ENCODE measurements around the gene CALB2.
"Not testable (repeated sequence)": the region's sequence is repeated elsewhere in the genome, so short reads cannot be mapped to it uniquely, and the experiment has no call there.

The CALB2 gene

GRCh38 chr16:71358464-71358998 is at the start of gene CALB2:
CALB2 (plus strand) TSS chr16:71358723; CDS start chr16:71358793, 70 bp downstream.
- peak; percentile 26 for DNase-seq (ENCODE audit: low read depth)

DNA sequence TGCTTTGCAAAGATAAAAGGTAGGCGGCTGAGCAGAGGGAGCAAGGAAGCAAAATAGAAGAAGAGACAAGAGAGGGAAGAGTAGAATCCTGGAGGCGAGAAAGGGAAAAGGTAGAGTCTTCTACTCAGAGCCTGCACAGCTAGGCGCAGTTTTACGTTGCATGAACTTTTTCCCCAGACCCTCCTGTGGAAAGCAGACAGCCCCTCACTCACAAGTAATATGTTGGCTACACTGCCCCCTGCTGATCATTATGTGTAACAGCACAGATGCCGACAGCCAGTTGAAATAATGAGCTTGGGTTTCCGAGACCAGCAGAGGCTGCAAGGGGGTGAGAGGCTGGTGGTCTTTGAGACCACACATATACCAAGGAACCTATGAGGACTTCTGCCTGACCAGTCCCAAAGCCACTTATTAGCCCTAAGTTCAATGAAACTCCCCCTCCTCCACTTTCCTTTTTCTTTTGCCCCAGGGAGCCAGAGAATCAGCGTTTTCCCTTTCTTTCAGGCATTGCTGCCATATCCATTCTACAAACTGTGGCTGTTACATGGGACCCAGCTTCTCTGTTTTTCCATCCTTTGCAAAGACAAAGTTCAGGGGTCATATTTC is 46.9 kb upstream of the CALB2 start:
- DNase-seq (ENCODE audit: low read depth): peak; percentile 4

- not testable (repeated sequence) for DNase-seq (ENCODE audit: low read depth)
These were observed 44.9 kb upstream of the CALB2 start for GRCh38 chr16:71313591-71313990.

- no peak for DNase-seq (ENCODE audit: low read depth)
These were observed 43.3 kb upstream of the CALB2 start for GRCh38 chr16:71315269-71315668.

DNA sequence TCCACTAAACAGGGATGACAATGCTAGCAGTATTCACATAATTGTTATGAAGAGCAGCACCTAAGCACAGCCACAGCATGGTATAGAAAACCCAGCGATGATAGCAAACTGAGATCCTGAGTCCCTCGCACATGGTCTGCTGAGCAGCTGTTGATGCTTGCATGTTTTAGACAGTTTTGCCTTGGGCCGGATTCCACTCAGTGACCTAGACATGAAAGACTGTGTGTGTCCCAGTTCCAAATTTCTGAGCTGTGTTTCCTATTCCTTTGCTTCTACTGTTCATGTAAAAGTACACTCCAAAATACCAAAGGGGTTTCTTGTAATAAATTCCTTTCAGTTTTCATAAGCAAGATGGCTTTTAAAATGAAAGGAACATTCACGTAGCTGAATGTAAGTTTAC is 38.5 kb upstream of the CALB2 start:
- DNase-seq (ENCODE audit: low read depth): no peak

DNA sequence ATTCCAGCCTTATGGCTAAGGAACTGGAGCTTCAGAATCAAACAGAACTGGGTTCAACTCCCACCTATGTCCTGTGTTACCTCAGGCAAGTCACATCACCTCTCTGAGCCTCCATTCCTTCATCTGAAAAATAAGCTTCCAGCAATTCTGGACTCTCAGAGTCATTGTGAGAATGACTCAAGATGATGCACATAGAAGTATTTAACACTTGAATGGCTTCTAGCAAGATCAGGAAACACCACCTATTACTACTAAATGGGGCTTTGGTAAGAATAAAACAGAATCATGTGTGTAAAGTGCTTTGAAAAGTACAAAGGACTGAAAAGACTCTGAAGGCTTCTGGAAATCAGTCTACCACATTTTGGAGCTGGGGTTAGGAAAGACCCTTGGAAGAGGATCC is 30.8 kb upstream of the CALB2 start:
- no peak for DNase-seq (ENCODE audit: low read depth)

- DNase-seq (ENCODE audit: low read depth): no peak
These were observed 30.4 kb upstream of the CALB2 start for GRCh38 chr16:71328151-71328550.

- no peak for DNase-seq (ENCODE audit: low read depth)
These were observed 20.9 kb upstream of the CALB2 start for GRCh38 chr16:71337631-71338030.

GRCh38 chr16:71338193-71338592 is 20.3 kb upstream of the CALB2 start:
- DNase-seq (ENCODE audit: low read depth): peak; percentile 24

DNA sequence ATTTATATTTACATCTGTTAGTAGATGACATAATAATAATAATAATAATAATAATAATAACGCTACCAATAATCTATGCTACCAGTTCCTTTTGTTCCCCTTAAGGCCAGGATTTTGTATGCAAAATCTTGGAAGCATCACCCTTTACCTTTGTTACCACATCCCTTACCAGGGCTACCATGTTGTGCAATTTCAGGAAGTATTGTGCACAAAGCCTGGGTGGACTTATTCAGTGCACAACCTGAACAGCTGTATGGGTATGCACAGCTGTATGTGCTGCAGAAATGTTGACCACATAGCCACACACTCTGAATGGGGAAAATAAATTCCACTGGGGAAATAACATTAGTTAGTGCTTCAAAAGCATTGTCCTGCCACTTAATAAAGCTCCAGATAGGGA is 19.9 kb upstream of the CALB2 start:
- DNase-seq (ENCODE audit: low read depth): no peak

DNA sequence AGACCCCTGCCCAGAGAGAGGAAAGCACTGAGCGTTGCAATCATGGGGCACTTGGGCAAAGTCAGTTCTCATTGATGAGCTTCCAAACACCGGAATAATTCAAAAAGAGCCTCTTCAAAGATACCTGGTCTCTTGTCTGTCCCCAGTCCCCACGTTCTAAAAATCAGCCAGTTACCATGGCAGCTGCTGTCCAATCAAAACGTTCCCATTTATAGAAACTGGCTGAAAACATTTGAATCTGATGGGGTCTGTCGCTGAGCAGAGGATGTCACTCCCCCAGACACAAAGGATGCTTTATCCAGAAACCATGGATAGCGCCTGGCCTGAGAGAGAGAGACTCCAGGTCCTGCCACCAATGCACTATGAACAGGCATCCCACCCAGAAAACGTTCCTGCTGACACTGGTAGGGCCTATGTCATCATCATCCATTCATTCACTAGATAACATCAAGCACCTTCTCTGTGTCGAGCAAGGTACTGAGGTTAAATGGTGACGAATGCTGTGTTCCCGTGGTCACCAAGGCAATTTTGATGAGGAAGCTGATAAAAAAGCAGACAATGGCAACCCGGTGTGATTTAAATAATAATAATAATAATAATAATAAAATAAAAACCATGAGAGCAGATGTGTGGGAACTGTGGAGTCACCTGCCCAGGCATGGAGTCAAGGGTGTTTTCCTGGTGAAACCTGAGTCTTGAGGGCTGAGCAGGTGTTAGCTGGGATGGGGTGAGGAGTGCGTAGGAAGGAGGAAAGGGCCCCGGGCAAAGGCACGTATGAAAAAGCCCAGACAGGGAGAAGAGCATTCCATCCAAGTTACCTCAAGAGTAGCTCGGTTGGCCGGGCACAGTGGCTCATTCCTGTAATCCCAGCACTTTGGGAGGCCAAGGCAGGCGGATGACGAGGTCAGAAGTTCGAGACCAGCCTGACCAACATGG is 19.0 kb upstream of the CALB2 start:
- no peak for DNase-seq (ENCODE audit: low read depth)

DNA sequence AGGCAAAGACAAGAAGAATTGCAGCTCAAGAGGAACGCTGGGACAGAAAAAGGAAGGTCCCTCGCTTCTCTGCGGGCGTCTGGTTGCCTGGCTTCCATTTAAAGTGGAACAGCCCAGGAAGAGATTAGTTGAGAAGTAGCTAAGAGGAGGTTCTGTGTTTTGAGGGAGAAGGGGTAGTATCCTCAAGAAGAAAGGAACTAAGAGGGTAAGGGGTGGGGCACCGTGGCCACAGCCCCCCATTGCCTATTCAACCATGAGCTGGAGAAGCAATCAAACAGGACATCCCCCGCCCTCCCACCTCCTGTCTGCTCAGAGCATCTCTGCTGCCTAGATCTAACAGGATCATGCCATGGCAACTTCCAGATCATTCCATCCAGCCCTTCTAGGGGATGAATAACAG is 18.1 kb upstream of the CALB2 start:
- no peak for DNase-seq (ENCODE audit: low read depth)

GRCh38 chr16:71341881-71342280 is 16.6 kb upstream of the CALB2 start:
- no peak for DNase-seq (ENCODE audit: low read depth)

GRCh38 chr16:71343078-71343477 is 15.4 kb upstream of the CALB2 start:
- no peak for DNase-seq (ENCODE audit: low read depth)

DNA sequence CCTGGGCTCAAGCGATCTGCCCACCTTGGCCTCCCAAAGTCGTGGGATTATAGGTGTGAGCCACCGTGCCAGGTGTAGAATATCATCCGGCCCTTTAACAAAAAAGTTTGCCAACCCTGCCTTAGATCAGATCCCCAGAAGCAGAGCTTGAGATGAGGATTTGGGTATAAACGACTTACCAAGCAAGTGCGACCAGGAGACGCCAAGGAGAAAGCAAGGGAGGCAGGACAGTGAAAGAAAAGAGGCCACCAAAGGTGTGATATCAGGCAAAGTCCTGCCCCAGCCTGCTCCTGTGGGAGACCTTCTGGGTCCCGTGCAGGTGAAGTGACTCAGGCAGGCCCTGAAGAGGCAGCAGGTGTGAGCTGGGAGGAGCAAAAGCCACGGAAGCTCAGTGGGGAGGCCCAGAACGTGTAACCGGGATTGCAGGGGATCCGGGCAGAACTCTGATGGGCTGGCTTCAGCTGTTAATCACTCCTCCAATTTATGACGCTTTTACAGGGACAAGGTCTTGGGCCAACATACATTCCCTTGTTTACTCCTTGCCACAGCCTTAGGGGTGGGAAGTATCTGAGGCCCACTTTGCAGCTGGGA is 14.1 kb upstream of the CALB2 start:
- no peak for DNase-seq (ENCODE audit: low read depth)

DNA sequence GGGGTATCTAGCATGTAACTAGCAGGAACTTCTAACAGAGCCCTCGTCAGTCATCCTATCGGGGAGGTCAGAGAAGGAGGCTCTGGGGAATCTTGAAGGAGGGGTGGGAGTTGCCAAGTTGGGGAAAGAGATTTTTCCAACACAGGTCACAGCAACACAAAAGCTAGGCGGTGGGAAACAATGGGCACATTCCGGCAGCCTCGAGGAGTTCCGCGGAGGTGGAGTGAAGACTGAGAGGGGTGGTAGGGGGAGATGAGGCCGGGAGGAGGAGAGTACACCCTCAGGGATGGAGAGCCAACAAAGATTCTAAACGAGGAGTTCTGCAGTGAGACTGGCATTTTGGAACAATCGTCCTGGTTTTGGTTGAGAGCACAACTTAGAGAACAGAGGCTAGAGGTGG is 13.5 kb upstream of the CALB2 start:
- DNase-seq (ENCODE audit: low read depth): no peak

- no peak for DNase-seq (ENCODE audit: low read depth)
These were observed 11.4 kb upstream of the CALB2 start for GRCh38 chr16:71347146-71347545.

GRCh38 chr16:71348262-71349085 is 10.0 kb upstream of the CALB2 start:
- no peak for DNase-seq (ENCODE audit: low read depth)

DNA sequence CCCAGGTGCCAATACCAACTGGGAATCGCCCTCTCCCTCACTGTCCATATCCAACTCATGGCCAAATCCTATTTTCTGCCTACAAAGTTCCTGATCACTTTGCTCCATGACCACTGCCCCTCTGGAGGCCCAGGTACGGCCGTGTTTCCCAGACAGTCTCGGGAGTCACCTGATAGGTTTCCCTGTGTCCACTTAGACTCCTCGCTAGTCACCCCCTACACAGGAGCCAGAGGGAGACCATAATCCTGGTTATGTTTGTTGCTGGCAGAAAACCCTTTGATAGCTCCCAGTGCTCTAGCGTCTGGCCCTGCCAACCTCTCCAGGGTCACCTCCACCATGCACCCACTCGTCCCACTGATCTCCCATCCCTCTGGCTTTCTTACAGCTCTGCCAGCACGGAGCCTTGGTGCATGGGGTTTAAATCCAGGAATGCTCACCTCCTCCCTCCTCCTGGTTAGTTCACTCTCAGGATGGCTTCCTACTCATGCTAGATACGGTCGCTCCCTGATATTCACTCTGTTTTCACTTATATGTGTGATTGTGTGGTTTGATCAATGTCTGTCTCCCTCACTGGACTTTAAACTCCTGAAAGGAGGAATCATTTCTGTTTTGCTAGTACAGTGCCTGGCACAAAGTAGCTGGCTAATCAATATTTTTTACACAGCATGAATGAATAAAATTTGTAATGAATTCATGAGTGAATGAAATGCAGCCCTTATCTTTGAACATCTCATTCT is 7.5 kb upstream of the CALB2 start:
- no peak for DNase-seq (ENCODE audit: low read depth)

DNA sequence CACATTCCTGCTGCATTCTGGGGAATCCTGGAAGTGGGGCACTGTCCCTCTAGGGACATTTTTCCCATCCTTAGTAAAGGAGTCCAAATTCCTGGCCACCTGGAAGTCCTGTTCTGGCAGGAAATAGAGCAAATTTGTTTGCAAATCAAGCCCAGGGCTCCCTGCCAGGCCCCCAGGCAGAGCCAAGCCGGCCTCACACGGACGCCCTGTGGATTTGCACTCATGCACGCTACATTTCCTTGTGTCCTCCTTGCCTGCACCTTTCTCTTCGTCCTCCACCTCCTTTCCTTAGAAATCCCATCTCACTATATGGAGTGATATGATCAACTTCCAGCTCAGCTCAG is 7.0 kb upstream of the CALB2 start:
- no peak for DNase-seq (ENCODE audit: low read depth)

DNA sequence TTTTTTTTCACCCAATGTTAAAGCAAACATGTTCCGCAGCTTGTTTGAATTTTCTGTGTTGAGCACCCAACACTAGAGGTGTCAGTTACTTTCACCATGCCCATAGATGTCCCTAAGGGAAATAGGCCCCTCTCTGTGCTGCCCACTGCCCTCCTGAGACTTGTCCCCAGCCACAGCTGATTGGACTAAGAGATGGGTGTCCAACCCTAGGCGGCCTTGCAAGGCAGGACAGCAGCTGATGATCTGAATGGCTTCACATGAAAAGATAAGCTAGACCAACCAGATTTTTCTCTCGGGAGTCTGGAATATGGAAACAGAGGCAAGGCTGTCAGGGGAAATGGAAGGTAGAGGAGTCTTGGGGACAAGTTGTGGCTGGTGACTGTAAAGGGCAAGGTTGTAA is 6.1 kb upstream of the CALB2 start:
- no peak for DNase-seq (ENCODE audit: low read depth)
